MCF 10A (cell line): ENCODE results near the gene CLEC4M. TPM values are rescaled to one million over a fixed set of nuclear protein-coding genes. Genes with fewer than 3 reads are reported as not detected.
A peak's percentile ranks its signal among the peaks of the same experiment; 100 is the strongest.

Source experiments
- BruUV-seq: library from RNA; stranded (reverse); fragments of 400-500 nt; replicated peaks from 2 replicates; lab custom pipeline; 2021; lab: Mats Ljungman, UMichigan
- CTCF ChIA-PET: fragments of 300-600 bp; sonication (Branson Sonifier 250); formaldehyde crosslinking; extraction: SDS; loops from one replicate; lab custom pipeline; 2021; ENCODE audit warnings: antibody characterized with exemption, inconsistent platforms; lab: Yijun Ruan, JAX
- POLR2A ChIA-PET: fragments of 300-600, 350-650 bp; sonication (Branson Sonifier 250); formaldehyde crosslinking; extraction: SDS; loops from one replicate; lab custom pipeline; 2020; ENCODE audit warnings: antibody characterized with exemption, inconsistent platforms; lab: Yijun Ruan, JAX
- DNase-seq: peaks from one replicate; pipeline ENCODE4 v3.0.0-alpha.2; 2018; ENCODE audit not compliant: unreplicated experiment
- H3K27ac Mint-ChIP-seq: one replicate; pipeline ENCODE4 v1.8.0; 2022; ENCODE audit warnings: mild to moderate bottlenecking, low read depth, mixed read lengths; ENCODE audit not compliant: unreplicated experiment
- H3K27me3 Mint-ChIP-seq: one replicate; pipeline ENCODE4 v1.8.0; 2022; ENCODE audit warnings: mixed read lengths; ENCODE audit not compliant: insufficient read depth, unreplicated experiment
- H3K36me3 Mint-ChIP-seq: one replicate; pipeline ENCODE4 v1.8.0; 2022; ENCODE audit warnings: mild to moderate bottlenecking, moderate library complexity, mixed read lengths; ENCODE audit not compliant: insufficient read depth, unreplicated experiment
- H3K4me1 Mint-ChIP-seq: one replicate; pipeline ENCODE4 v1.8.0; 2022; ENCODE audit warnings: mixed read lengths; ENCODE audit not compliant: insufficient read depth, unreplicated experiment
- H3K4me3 Mint-ChIP-seq: one replicate; pipeline ENCODE4 v1.8.0; 2022; ENCODE audit warnings: mild to moderate bottlenecking, moderate library complexity, mixed read lengths; ENCODE audit not compliant: unreplicated experiment
- H3K9me3 Mint-ChIP-seq: one replicate; pipeline ENCODE4 v1.8.0; 2022; ENCODE audit warnings: mixed read lengths; ENCODE audit not compliant: unreplicated experiment
- intact Hi-C: fragments of 100-400 bp; cut with micrococcal nuclease; formaldehyde crosslinking; loops from 2 replicates; pipeline ENCODE4 v1.14.1; 2022
- total RNA-seq: library from RNA; stranded (reverse); gene quantifications from 2 replicates; pipeline ENCODE4 v1.2.3, GENCODE V29; 2022
- TF ChIP-seq, protein P1 (sequence below): fragments of 200-600 bp; IDR thresholded peaks from one replicate; pipeline ENCODE4 v1.8.0; 2022; ENCODE audit warnings: antibody characterized with exemption, mild to moderate bottlenecking; ENCODE audit not compliant: unreplicated experiment

Gene CLEC4M
- total RNA-seq, 1 experiment from 2014 or later: not detected

DNA sequence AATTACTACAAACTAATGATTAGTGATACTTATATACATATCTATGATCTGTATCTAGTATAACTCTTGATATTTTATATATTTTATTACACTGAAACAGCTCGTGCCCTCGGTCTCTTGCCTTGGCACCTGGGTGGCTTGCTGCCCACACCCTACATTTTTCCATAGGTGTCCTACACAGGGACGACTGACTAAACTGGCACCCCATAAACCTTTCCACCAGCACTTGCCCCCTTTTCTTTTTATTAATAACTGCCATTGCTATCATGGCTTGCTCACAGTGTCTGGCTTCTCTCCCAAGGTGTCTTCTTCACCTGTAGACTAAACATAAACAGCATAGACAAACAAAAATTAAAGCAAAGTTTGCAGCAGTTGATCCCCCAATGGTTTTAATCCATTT, 30.4 kb downstream of the CLEC4M start:
- DNase-seq: no peak
- ChIA-PET CTCF (interaction anchor here (0.6 to 1.0 kb wide), 2 partner anchors 8 to 113 kb away, joined by 4 read pairs; partner anchors contain the start of gene TRAPPC5), POLR2A (no interaction called here)
- TF ChIP-seq, protein P1, sequence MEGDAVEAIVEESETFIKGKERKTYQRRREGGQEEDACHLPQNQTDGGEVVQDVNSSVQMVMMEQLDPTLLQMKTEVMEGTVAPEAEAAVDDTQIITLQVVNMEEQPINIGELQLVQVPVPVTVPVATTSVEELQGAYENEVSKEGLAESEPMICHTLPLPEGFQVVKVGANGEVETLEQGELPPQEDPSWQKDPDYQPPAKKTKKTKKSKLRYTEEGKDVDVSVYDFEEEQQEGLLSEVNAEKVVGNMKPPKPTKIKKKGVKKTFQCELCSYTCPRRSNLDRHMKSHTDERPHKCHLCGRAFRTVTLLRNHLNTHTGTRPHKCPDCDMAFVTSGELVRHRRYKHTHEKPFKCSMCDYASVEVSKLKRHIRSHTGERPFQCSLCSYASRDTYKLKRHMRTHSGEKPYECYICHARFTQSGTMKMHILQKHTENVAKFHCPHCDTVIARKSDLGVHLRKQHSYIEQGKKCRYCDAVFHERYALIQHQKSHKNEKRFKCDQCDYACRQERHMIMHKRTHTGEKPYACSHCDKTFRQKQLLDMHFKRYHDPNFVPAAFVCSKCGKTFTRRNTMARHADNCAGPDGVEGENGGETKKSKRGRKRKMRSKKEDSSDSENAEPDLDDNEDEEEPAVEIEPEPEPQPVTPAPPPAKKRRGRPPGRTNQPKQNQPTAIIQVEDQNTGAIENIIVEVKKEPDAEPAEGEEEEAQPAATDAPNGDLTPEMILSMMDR: no peak
- H3K9me3 Mint-ChIP-seq: no peaks in the 10 kb centered on the region
- H3K4me3 Mint-ChIP-seq: no peak overlapping the region
- no TSS peak for BruUV-seq
- H3K36me3 Mint-ChIP-seq: no peaks in the 10 kb centered on the region
- no peaks in the 10 kb centered on the region for H3K27me3 Mint-ChIP-seq
- intact Hi-C loops: no loop called here
- H3K4me1 Mint-ChIP-seq: no peaks in the 10 kb centered on the region
- H3K27ac Mint-ChIP-seq: no peak overlapping the region

DNA sequence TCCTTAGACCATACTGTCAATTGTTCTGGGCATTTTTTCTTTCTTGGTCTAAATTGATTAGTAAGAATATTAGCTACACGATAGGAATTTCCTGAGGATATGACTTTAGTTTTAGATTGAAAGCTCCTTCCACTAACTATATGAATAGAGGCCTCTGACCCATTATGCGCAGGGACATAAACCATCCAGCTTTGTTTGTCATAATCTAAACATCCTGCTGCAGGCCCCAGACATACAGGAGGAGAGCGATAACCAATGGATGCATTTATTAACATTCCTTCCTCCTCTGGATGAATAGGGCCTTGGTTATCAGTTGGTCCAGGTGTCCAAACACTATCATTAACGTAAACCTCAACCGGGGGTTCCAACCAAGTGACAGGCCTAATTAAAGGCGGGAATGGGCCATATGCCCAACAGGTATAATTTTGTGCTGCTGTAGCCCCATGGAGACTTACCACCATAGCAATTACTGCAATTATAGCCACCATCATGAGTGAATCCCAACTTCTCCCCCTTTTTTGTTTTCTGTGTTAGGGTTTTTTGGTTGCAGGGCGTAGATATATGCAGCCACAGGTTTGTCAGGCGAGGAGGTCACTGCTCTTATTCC, 32.6 kb downstream of the CLEC4M start:
- Mint-ChIP-seq H3K9me3 (no peaks in the 10 kb centered on the region), H3K27me3 (no peaks in the 10 kb centered on the region), H3K27ac (no peak overlapping the region), H3K4me3 (no peak overlapping the region), H3K36me3 (no peaks in the 10 kb centered on the region), H3K4me1 (no peaks in the 10 kb centered on the region)
- no TSS peak for BruUV-seq
- DNase-seq: no peak
- POLR2A ChIA-PET: interaction anchor here (0.7 to 1.2 kb wide), 3 partner anchors 15 to 124 kb away, joined by 3 to 4 read pairs (median 3); no protein-coding TSS in a partner anchor
- TF ChIP-seq, protein P1: no peak
- CTCF ChIA-PET: interaction anchor here (0.6 to 1.7 kb wide), 4 partner anchors 54 to 413 kb away, joined by 3 to 7 read pairs (median 3); no protein-coding TSS in a partner anchor
- intact Hi-C loops: no loop called here

- intact Hi-C loops: loop anchor here (1.0 to 2.0 kb wide), 4 partner anchors 118 to 445 kb away; no protein-coding TSS in a partner anchor
- no peaks in the 10 kb centered on the region for H3K4me1 Mint-ChIP-seq
- peak overlapping the region; percentile 22 for H3K4me3 Mint-ChIP-seq
- POLR2A ChIA-PET: interaction anchor here (0.6 to 2.2 kb wide), 20 partner anchors 8 to 277 kb away, joined by 3 to 27 read pairs (median 4); partner anchors contain the start of genes MAP2K7, MCEMP1, PET100 and PNPLA6
- no peaks in the 10 kb centered on the region for H3K27me3 Mint-ChIP-seq
- peak; percentile 82 for DNase-seq
- no peaks in the 10 kb centered on the region for H3K36me3 Mint-ChIP-seq
- TF ChIP-seq, protein P1: peak; percentile 61
- H3K9me3 Mint-ChIP-seq: no peaks in the 10 kb centered on the region
- no peak overlapping the region for H3K27ac Mint-ChIP-seq
- CTCF ChIA-PET: interaction anchor here (0.5 to 4.1 kb wide), 38 partner anchors 9 to 1597 kb away, joined by 3 to 47 read pairs (median 4); partner anchors contain the start of genes CD209, RETN and TRAPPC5
- BruUV-seq: no TSS peak
These were observed 36.8 kb downstream of the CLEC4M start for GRCh38 chr19:7799640-7800355.
